B cell (primary cell): Measurements from ENCODE around the gene MAP2K7. TPM values are rescaled to one million over a fixed set of nuclear protein-coding genes. Genes with fewer than 3 reads are reported as not detected.

ENCODE experiments used
- ATAC-seq: fragments of 200-7000 bp; cut with Tn5 transposase; one replicate; pipeline ENCODE4 v1.10.0; 2021; ENCODE audit warnings: low read depth, mild to moderate bottlenecking, moderate number of reproducible peaks, moderate library complexity
- CTCF ChIA-PET: fragments of 350-600 bp; sonication (Branson Sonifier 250); formaldehyde crosslinking; loops from one replicate; lab custom pipeline; 2021; ENCODE audit warnings: antibody characterized with exemption, inconsistent platforms; lab: Charles Lee
- POLR2A ChIA-PET: fragments of 350-600 bp; sonication (Branson Sonifier 250); formaldehyde crosslinking; loops from one replicate; lab custom pipeline; 2021; ENCODE audit warnings: antibody characterized with exemption; lab: Charles Lee
- DNase-seq: peaks from one replicate; pipeline ENCODE4 v3.0.0; 2013
- H2AFZ ChIP-seq: 2 replicates; pipeline ENCODE4 v1.6.1; 2012; ENCODE audit warnings: mild to moderate bottlenecking, low read depth, low read length; ENCODE audit not compliant: insufficient read depth, poor library complexity, severe bottlenecking
- H3K27ac ChIP-seq, 2 donors: 1 replicate in 1 of 2; 2 replicates in 1 of 2; pipeline ENCODE4 v1.5.1; 2012 to 2013; ENCODE audit warnings: low read length in 2 of 2, mild to moderate bottlenecking in 2 of 2, moderate library complexity in 1 of 2
- H3K27me3 ChIP-seq, 4 experiments: fragments of 200-600 bp in 1 of 4; sonication (generic) in 1 of 4; replicated peaks in 1 of 4; 1 replicate in 2 of 4; 2 replicates in 2 of 4; pipeline versions ENCODE4 v1.6.1 to v1.7.0; 2013 to 2016; ENCODE audit warnings: low read length in 3 of 4, mild to moderate bottlenecking in 2 of 4, mixed read lengths in 1 of 4, moderate library complexity in 1 of 4; ENCODE audit not compliant: insufficient read depth in 4 of 4, control insufficient read depth in 3 of 4; ENCODE audit errors: control extremely low read depth in 1 of 4
- H3K36me3 ChIP-seq, 2 experiments: replicated peaks in 1 of 2; 1 replicate in 1 of 2; 2 replicates in 1 of 2; pipeline versions ENCODE4 v1.6.1 to v1.7.1; 2013; ENCODE audit warnings: low read length in 1 of 2; ENCODE audit not compliant: insufficient read depth in 2 of 2, control insufficient read depth in 1 of 2; ENCODE audit errors: control extremely low read depth in 1 of 2, extremely low read depth in 1 of 2
- H3K4me1 ChIP-seq, 2 donors: fragments of 200-600 bp in 1 of 2; sonication (generic) in 1 of 2; 1 replicate in 1 of 2; 2 replicates in 1 of 2; pipeline versions ENCODE4 v1.5.1 to v1.6.1; 2013 to 2017; ENCODE audit warnings: low read length in 2 of 2; ENCODE audit not compliant: control insufficient read depth in 2 of 2, insufficient read depth in 2 of 2
- H3K4me2 ChIP-seq: replicated peaks from 2 replicates; pipeline ENCODE3; 2012; ENCODE audit warnings: mild to moderate bottlenecking, low read depth, low read length; ENCODE audit not compliant: poor library complexity, severe bottlenecking
- H3K4me3 ChIP-seq, 5 experiments: fragments of 200-600 bp in 1 of 5; sonication (generic) in 1 of 5; 1 replicate in 3 of 5; 2 replicates in 2 of 5; pipeline versions ENCODE4 v1.5.1 to v1.7.0; 2011 to 2016; ENCODE audit warnings: low read length in 4 of 5, mild to moderate bottlenecking in 4 of 5, low read depth in 2 of 5, control low read depth in 1 of 5, moderate library complexity in 1 of 5; ENCODE audit not compliant: insufficient read depth in 1 of 5; ENCODE audit errors: control extremely low read depth in 1 of 5, extremely low read depth in 1 of 5
- H3K79me2 ChIP-seq: fragments of 200-600 bp; sonication (generic); one replicate; pipeline ENCODE4 v1.6.0; 2016; ENCODE audit warnings: low read length; ENCODE audit not compliant: control insufficient read depth, insufficient read depth
- H3K9ac ChIP-seq: fragments of 200-600 bp; sonication (generic); 2 replicates; pipeline ENCODE4 v1.6.1; 2017; ENCODE audit warnings: mild to moderate bottlenecking, low read length, moderate library complexity
- H3K9me3 ChIP-seq, 3 donors: one replicate each; pipeline versions ENCODE4 v1.6.1 to v1.7.1; 2013; ENCODE audit warnings: low read length in 2 of 3; ENCODE audit not compliant: control insufficient read depth in 2 of 3, insufficient read depth in 1 of 3; ENCODE audit errors: control extremely low read depth in 1 of 3
- H4K20me1 ChIP-seq: 2 replicates; pipeline ENCODE4 v1.6.0; 2012; ENCODE audit warnings: mild to moderate bottlenecking, low read length; ENCODE audit not compliant: insufficient read depth, control insufficient read depth, poor library complexity, severe bottlenecking
- H3K27ac Mint-ChIP-seq: one replicate; pipeline ENCODE4 v1.8.0; 2021; ENCODE audit warnings: mixed read lengths
- H3K27me3 Mint-ChIP-seq: one replicate; pipeline ENCODE4 v1.8.0; 2021; ENCODE audit warnings: mixed read lengths
- H3K4me1 Mint-ChIP-seq: one replicate; pipeline ENCODE4 v1.8.0; 2021; ENCODE audit warnings: mixed read lengths
- H3K4me3 Mint-ChIP-seq: one replicate; pipeline ENCODE4 v1.8.0; 2021; ENCODE audit warnings: mixed read lengths
- H3K9me3 Mint-ChIP-seq: one replicate; pipeline ENCODE4 v1.8.0; 2022; ENCODE audit warnings: mixed read lengths; ENCODE audit not compliant: insufficient read depth
- CTCF ChIP-seq: fragments of 200-600 bp; IDR thresholded peaks from one replicate; pipeline ENCODE4 v1.8.0; 2022; ENCODE audit warnings: antibody characterized with exemption, mild to moderate bottlenecking
- EZH2 ChIP-seq: IDR thresholded peaks from 2 replicates; pipeline ENCODE4 v1.6.1; 2012; ENCODE audit warnings: borderline replicate concordance, low read depth, mild to moderate bottlenecking, moderate library complexity, low read length; ENCODE audit not compliant: insufficient read depth, poor library complexity, severe bottlenecking
- WGBS: methylation state at CpG from one replicate; pipeline ENCODE4 v1.1.5; 2013; ENCODE audit warnings: missing lambda C conversion rate; ENCODE audit not compliant: insufficient coverage; 5-methylcytosine and 5-hydroxymethylcytosine counted together
- intact Hi-C: fragments of 100-400 bp; cut with micrococcal nuclease; formaldehyde crosslinking; loops from one replicate; pipeline ENCODE4 v1.10.0; 2022
- polyA plus RNA-seq: library from polyadenylated mRNA; depleted of rRNA; stranded (reverse); fragments of >200 nt; gene quantifications from 2 replicates; pipeline ENCODE4 v1.2.3, GENCODE V29; 2012
- total RNA-seq, 2 donors: library from RNA; stranded (reverse); fragments of 120-200 nt in 1 of 2; gene quantifications; 1 replicate in 1 of 2; 2 replicates in 1 of 2; pipeline versions ENCODE4 v1.2.3 to v1.2.4, GENCODE V29; 2013 to 2022

Gene MAP2K7
- total and polyA plus RNA-seq, 2 donors (not counting 1 experiment from before 2014, with no cell fraction given), result 56.0 to 71.9 TPM

GRCh38 chr19:7868671-7869452, 34.8 kb upstream of the MAP2K7 start:
- TF ChIP-seq EZH2 (no peak), CTCF (peak; percentile 95)
- peaks cover 37% of the 10 kb centered on the region for H3K4me1 Mint-ChIP-seq
- H3K27me3 Mint-ChIP-seq, result peaks cover 32% of the 10 kb centered on the region
- 1% methylated on average over 62 of the region's 67 CpGs for WGBS
- peak overlapping the region; percentile 84 for H2AFZ ChIP-seq
- peak; percentile 71 for ATAC-seq
- POLR2A ChIA-PET, result interaction anchor here (0.7 to 1.3 kb wide), 4 partner anchors 35 to 151 kb away, joined by 3 to 11 read pairs (median 4); partner anchors contain the start of genes MAP2K7 and TIMM44
- peak overlapping the region; percentile 74 for H3K9ac ChIP-seq
- intact Hi-C loops, result loop anchor here (1.0 to 2.0 kb wide), 3 partner anchors 34 to 74 kb away; partner anchors contain the start of genes MAP2K7 and TIMM44
- peaks cover 0 to 62% (median 0%) of the 10 kb centered on the region in 3 donors for H3K9me3 ChIP-seq
- H3K79me2 ChIP-seq, result no peaks in the 10 kb centered on the region
- H3K4me2 ChIP-seq, result peak overlapping the region; percentile 98
- peaks cover 0 to 82% (median 25%) of the 10 kb centered on the region in 4 experiments for H3K27me3 ChIP-seq
- H3K36me3 ChIP-seq, result no peaks in the 10 kb centered on the region
- H3K4me3 ChIP-seq, result peak overlapping the region in 4 of 5 experiments; percentile 48 to 63 (median 56)
- peak; percentile 94 for DNase-seq
- peak overlapping the region; percentile 65 for H3K27ac Mint-ChIP-seq
- H3K27ac ChIP-seq, result peak overlapping the region; percentile 29 to 48
- H3K4me3 Mint-ChIP-seq, result peak overlapping the region; percentile 86
- peaks cover 40 to 47% of the 10 kb centered on the region in 2 donors for H3K4me1 ChIP-seq
- peaks cover 4% of the 10 kb centered on the region for H3K9me3 Mint-ChIP-seq
- H4K20me1 ChIP-seq, result peaks cover 11% of the 10 kb centered on the region
- CTCF ChIA-PET, result interaction anchor here (0.6 to 2.0 kb wide), 16 partner anchors 8 to 737 kb away, joined by 3 to 15 read pairs (median 4); partner anchors contain the start of genes MAP2K7, SNAPC2, TIMM44 and TRAPPC5
